Trophoblast cell (in vitro differentiated cells and primary cell): ENCODE results near the gene SNIP1.
A peak's percentile ranks its signal among the peaks of the same experiment; 100 is the strongest.
"Not testable (repeated sequence)": the region's sequence is repeated elsewhere in the genome, so short reads cannot be mapped to it uniquely, and the experiment has no call there.

ENCODE experiments used
- DNase-seq, 2 donors: peaks; one replicate each; pipeline ENCODE4 v3.0.0-alpha.2; 2016
- H2AFZ ChIP-seq: 2 replicates; pipeline ENCODE4 v1.6.1; 2013; ENCODE audit warnings: low read length, moderate library complexity, mild to moderate bottlenecking; ENCODE audit not compliant: insufficient read depth, poor library complexity
- H2AK5ac ChIP-seq: 2 replicates; pipeline ENCODE4 v1.6.1; 2013; ENCODE audit warnings: mild to moderate bottlenecking, low read length
- H2BK120ac ChIP-seq: 2 replicates; pipeline ENCODE4 v1.6.1; 2013; ENCODE audit warnings: low read length, mild to moderate bottlenecking, moderate library complexity; ENCODE audit not compliant: insufficient read depth, poor library complexity
- H2BK12ac ChIP-seq: 2 replicates; pipeline ENCODE4 v1.6.1; 2013; ENCODE audit warnings: mild to moderate bottlenecking, low read length, moderate library complexity
- H2BK5ac ChIP-seq: 2 replicates; pipeline ENCODE4 v1.6.1; 2013; ENCODE audit warnings: low read length, low read depth, moderate library complexity, mild to moderate bottlenecking; ENCODE audit not compliant: poor library complexity
- H3K14ac ChIP-seq: 2 replicates; pipeline ENCODE4 v1.6.1; 2013; ENCODE audit warnings: mild to moderate bottlenecking, low read length
- H3K18ac ChIP-seq: 2 replicates; pipeline ENCODE4 v1.6.1; 2013; ENCODE audit warnings: mild to moderate bottlenecking, low read length
- H3K23ac ChIP-seq: 2 replicates; pipeline ENCODE4 v1.6.1; 2013; ENCODE audit warnings: low read length
- H3K27ac ChIP-seq: 2 replicates; pipeline ENCODE4 v1.5.1; 2013; ENCODE audit warnings: low read depth, mild to moderate bottlenecking, inconsistent platforms, low read length, moderate library complexity
- H3K27me3 ChIP-seq: 2 replicates; pipeline ENCODE4 v1.6.1; 2013; ENCODE audit warnings: inconsistent platforms, mild to moderate bottlenecking, low read length, moderate library complexity; ENCODE audit not compliant: insufficient read depth
- H3K36me3 ChIP-seq, 2 experiments: 1 replicate in 1 of 2; 2 replicates in 1 of 2; pipeline ENCODE4 v1.6.1; 2013; ENCODE audit warnings: low read length in 2 of 2, mild to moderate bottlenecking in 2 of 2, moderate library complexity in 1 of 2; ENCODE audit not compliant: insufficient read depth in 2 of 2, control insufficient read depth in 1 of 2
- H3K4ac ChIP-seq: 2 replicates; pipeline ENCODE4 v1.6.1; 2013; ENCODE audit warnings: low read depth, mild to moderate bottlenecking, low read length, moderate library complexity
- H3K4me1 ChIP-seq, 2 experiments: 1 replicate in 1 of 2; 2 replicates in 1 of 2; pipeline ENCODE4 v1.6.1; 2013; ENCODE audit warnings: low read length in 2 of 2, mild to moderate bottlenecking in 2 of 2, moderate library complexity in 1 of 2; ENCODE audit not compliant: insufficient read depth in 2 of 2, control insufficient read depth in 1 of 2
- H3K4me2 ChIP-seq: 2 replicates; pipeline ENCODE4 v1.6.1; 2013; ENCODE audit warnings: inconsistent platforms, mild to moderate bottlenecking, low read length, moderate library complexity
- H3K4me3 ChIP-seq: 2 replicates; pipeline ENCODE4 v1.5.1; 2013; ENCODE audit warnings: mild to moderate bottlenecking, low read depth, low read length, inconsistent platforms
- H3K79me1 ChIP-seq: one replicate; pipeline ENCODE4 v1.6.1; 2013; ENCODE audit warnings: low read length
- H3K79me2 ChIP-seq: 2 replicates; pipeline ENCODE4 v1.6.1; 2013; ENCODE audit warnings: low read length, mild to moderate bottlenecking; ENCODE audit not compliant: control insufficient read depth, insufficient read depth, poor library complexity
- H3K9ac ChIP-seq: 2 replicates; pipeline ENCODE4 v1.6.1; 2013; ENCODE audit warnings: mild to moderate bottlenecking, low read length
- H3K9me3 ChIP-seq: 2 replicates; pipeline ENCODE4 v1.6.1; 2013; ENCODE audit warnings: low read depth, mild to moderate bottlenecking, control low read depth, inconsistent platforms, low read length; ENCODE audit not compliant: insufficient read depth
- H4K12ac ChIP-seq: 2 replicates; pipeline ENCODE4 v1.6.1; 2013; ENCODE audit warnings: low read depth, mild to moderate bottlenecking, low read length, moderate library complexity
- H4K8ac ChIP-seq: 2 replicates; pipeline ENCODE4 v1.6.1; 2013; ENCODE audit warnings: low read depth, mild to moderate bottlenecking, low read length, moderate library complexity
- H4K91ac ChIP-seq: one replicate; pipeline ENCODE4 v1.6.1; 2013; ENCODE audit warnings: low read depth, mild to moderate bottlenecking, low read length, moderate library complexity
- WGBS: extraction: QIAGEN DNeasy Blood & Tissue Kit; methylation state at CpG from one replicate; pipeline ENCODE4 v1.1.7; 2013; ENCODE audit warnings: missing lambda C conversion rate; ENCODE audit not compliant: insufficient read length, insufficient coverage; ENCODE audit errors: extremely low coverage; 5-methylcytosine and 5-hydroxymethylcytosine counted together

The SNIP1 gene

DNA sequence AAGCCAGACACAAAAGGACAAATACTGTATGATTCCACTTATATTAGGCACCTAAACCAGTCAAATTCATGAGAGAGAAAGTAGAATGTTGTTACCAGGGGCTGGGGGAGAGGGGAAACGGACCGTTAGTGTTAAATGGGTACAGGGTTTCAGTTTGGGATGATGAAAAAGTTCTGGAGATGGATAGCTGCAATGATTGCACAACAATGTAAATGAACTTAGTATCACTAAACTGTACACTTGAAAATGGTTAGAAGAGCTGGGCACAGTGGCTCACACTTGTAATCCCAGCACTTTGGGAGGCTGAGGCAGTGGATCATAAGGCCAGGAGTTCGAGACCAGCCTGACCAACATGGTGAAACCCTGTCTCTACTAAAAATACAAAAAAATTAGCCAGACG lies 30.5 kb upstream of the SNIP1 start:
- H4K12ac ChIP-seq, H3K27ac ChIP-seq, H3K9ac ChIP-seq, H3K4me3 ChIP-seq, H3K27me3 ChIP-seq, H2AK5ac ChIP-seq, H3K14ac ChIP-seq, H3K4me2 ChIP-seq, H3K79me1 ChIP-seq, H2BK5ac ChIP-seq, H3K9me3 ChIP-seq, H3K23ac ChIP-seq, DNase-seq, H3K18ac ChIP-seq, H4K8ac ChIP-seq, H3K4me1 ChIP-seq, H2AFZ ChIP-seq, H2BK12ac ChIP-seq, H2BK120ac ChIP-seq, H4K91ac ChIP-seq, H3K79me2 ChIP-seq, H3K4ac ChIP-seq: not testable (repeated sequence)
- WGBS = no CpG with 5 or more reads among the region's 4 CpGs
- H3K36me3 ChIP-seq = peaks cover 31 to 41% of the 10 kb centered on the region in 2 experiments

DNA sequence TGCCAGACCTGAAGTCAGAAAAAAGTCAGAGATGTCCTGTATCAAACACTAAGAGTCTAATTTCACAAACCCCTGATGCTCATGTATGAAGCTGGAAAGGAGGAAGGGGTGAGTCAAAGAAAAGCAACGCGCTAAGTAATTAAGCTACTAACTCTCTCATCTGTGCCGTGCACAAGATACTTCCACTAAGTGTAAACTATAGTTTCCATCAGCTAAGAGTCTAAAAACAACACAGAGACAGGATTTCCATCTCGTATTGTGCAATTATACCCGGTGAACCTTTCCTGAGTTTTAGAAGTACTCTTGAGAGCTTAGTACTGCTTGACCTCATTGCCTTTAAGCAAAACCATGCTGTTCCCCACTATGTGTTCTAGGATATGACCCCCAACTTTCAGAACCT lies 21.6 kb upstream of the SNIP1 start:
- H3K9me3 ChIP-seq = no peaks in the 10 kb centered on the region
- no peak overlapping the region for H3K27ac ChIP-seq
- H2BK12ac ChIP-seq = no peak overlapping the region
- H3K36me3 ChIP-seq = peaks cover 29 to 65% of the 10 kb centered on the region in 2 experiments
- no peak overlapping the region for H2BK120ac ChIP-seq
- H2AK5ac ChIP-seq = no peak overlapping the region
- H3K27me3 ChIP-seq = no peaks in the 10 kb centered on the region
- WGBS = no CpG with 5 or more reads among the region's 5 CpGs
- no peak overlapping the region for H4K91ac ChIP-seq
- H4K8ac ChIP-seq = no peak overlapping the region
- DNase-seq = no peak
- H3K23ac ChIP-seq = no peak overlapping the region
- no peaks in the 10 kb centered on the region for H3K79me2 ChIP-seq
- no peak overlapping the region for H3K9ac ChIP-seq
- no peak overlapping the region for H4K12ac ChIP-seq
- H3K79me1 ChIP-seq = no peaks in the 10 kb centered on the region
- no peak overlapping the region for H3K4me3 ChIP-seq
- H3K4ac ChIP-seq = no peak overlapping the region
- H3K4me2 ChIP-seq = no peak overlapping the region
- H2BK5ac ChIP-seq = no peak overlapping the region
- H3K14ac ChIP-seq = no peak overlapping the region
- no peak overlapping the region for H3K18ac ChIP-seq
- H3K4me1 ChIP-seq = no peaks in the 10 kb centered on the region
- no peak overlapping the region for H2AFZ ChIP-seq

- no peak overlapping the region for H2BK5ac ChIP-seq
- H3K4me3 ChIP-seq = no peak overlapping the region
- H2BK12ac ChIP-seq = no peak overlapping the region
- H3K4me1 ChIP-seq = no peaks in the 10 kb centered on the region
- no peak for DNase-seq
- no peak overlapping the region for H3K4ac ChIP-seq
- H3K36me3 ChIP-seq = peaks cover 27 to 65% of the 10 kb centered on the region in 2 experiments
- no peak overlapping the region for H3K18ac ChIP-seq
- no peaks in the 10 kb centered on the region for H3K27me3 ChIP-seq
- H3K4me2 ChIP-seq = no peak overlapping the region
- H4K91ac ChIP-seq = no peak overlapping the region
- no peak overlapping the region for H3K23ac ChIP-seq
- H2AK5ac ChIP-seq = no peak overlapping the region
- no peak overlapping the region for H2BK120ac ChIP-seq
- no peak overlapping the region for H3K9ac ChIP-seq
- WGBS = no CpG with 5 or more reads among the region's 7 CpGs
- H3K79me2 ChIP-seq = no peaks in the 10 kb centered on the region
- H4K8ac ChIP-seq = no peak overlapping the region
- H3K27ac ChIP-seq = no peak overlapping the region
- H4K12ac ChIP-seq = no peak overlapping the region
- no peak overlapping the region for H2AFZ ChIP-seq
- H3K79me1 ChIP-seq = no peaks in the 10 kb centered on the region
- no peaks in the 10 kb centered on the region for H3K9me3 ChIP-seq
- H3K14ac ChIP-seq = no peak overlapping the region
Observed at GRCh38 chr1:37574834-37575480, 20.9 kb upstream of the SNIP1 start.

GRCh38 chr1:37570528-37571334 lies 16.6 kb upstream of the SNIP1 start:
- no peak overlapping the region for H2BK120ac ChIP-seq
- H3K18ac ChIP-seq = no peak overlapping the region
- H2BK12ac ChIP-seq = no peak overlapping the region
- no peak overlapping the region for H2AK5ac ChIP-seq
- no peak overlapping the region for H2AFZ ChIP-seq
- H3K9me3 ChIP-seq = no peaks in the 10 kb centered on the region
- H3K79me1 ChIP-seq = no peaks in the 10 kb centered on the region
- H3K36me3 ChIP-seq = peaks cover 28 to 80% of the 10 kb centered on the region in 2 experiments
- H3K9ac ChIP-seq = no peak overlapping the region
- H3K14ac ChIP-seq = no peak overlapping the region
- DNase-seq = peak in 1 of 2 donors; percentile 17
- H3K27me3 ChIP-seq = no peaks in the 10 kb centered on the region
- no peak overlapping the region for H3K23ac ChIP-seq
- H2BK5ac ChIP-seq = no peak overlapping the region
- no peaks in the 10 kb centered on the region for H3K4me1 ChIP-seq
- no peak overlapping the region for H4K12ac ChIP-seq
- no CpG with 5 or more reads among the region's 3 CpGs for whole genome bisulfite sequencing
- H4K91ac ChIP-seq = no peak overlapping the region
- no peak overlapping the region for H3K27ac ChIP-seq
- no peaks in the 10 kb centered on the region for H3K79me2 ChIP-seq
- H3K4me2 ChIP-seq = no peak overlapping the region
- no peak overlapping the region for H3K4me3 ChIP-seq
- H4K8ac ChIP-seq = no peak overlapping the region
- no peak overlapping the region for H3K4ac ChIP-seq
